ENCODE data around the gene MAGEB4.

DNA sequence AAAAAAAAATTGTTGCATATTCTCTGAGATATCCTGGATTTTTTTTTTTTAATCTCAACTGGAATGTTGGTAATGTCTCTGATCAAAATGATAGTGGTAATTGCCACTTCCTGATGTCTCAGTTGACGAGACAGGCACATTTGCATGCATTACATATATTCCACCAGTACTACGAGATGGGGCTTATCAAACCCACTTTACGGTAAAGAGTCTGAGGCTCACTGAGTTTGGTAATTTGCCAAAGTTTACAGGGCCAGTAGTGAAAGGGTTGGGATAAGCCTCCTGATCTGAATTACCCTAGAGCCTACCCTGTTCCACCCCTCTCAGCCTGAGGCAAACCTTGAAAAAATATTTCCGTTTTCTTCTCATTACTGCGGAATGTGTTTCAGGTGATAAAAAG, 21.1 kb upstream of the MAGEB4 start:
- TF ChIP-seq CTCF (conservative IDR thresholded peaks at IDR 0.05; ENCODE audit: low read depth in 2 of 2) (no peak), EZH2 (IDR thresholded peaks at IDR 0.05; ENCODE audit: low read depth, unreplicated experiment) (no peak), STAT1 (IDR thresholded peaks at IDR 0.05; ENCODE audit: unreplicated experiment) (no peak), CREB1 (CRISPR knock-in tag; IDR thresholded peaks at IDR 0.05; ENCODE audit: low read depth) (no peak), POLR2AphosphoS5 (IDR thresholded peaks at IDR 0.05; ENCODE audit: low read depth) (no peak), EZH2phosphoT487 (IDR thresholded peaks at IDR 0.05; ENCODE audit: unreplicated experiment) (no peak), ETS1 (IDR thresholded peaks at IDR 0.05) (no peak), ZNF462 (CRISPR knock-in tag; IDR thresholded peaks at IDR 0.05) (no peak), ZNF114 (CRISPR knock-in tag; IDR thresholded peaks at IDR 0.05) (no peak)
- TF ChIP-seq, protein P1, sequence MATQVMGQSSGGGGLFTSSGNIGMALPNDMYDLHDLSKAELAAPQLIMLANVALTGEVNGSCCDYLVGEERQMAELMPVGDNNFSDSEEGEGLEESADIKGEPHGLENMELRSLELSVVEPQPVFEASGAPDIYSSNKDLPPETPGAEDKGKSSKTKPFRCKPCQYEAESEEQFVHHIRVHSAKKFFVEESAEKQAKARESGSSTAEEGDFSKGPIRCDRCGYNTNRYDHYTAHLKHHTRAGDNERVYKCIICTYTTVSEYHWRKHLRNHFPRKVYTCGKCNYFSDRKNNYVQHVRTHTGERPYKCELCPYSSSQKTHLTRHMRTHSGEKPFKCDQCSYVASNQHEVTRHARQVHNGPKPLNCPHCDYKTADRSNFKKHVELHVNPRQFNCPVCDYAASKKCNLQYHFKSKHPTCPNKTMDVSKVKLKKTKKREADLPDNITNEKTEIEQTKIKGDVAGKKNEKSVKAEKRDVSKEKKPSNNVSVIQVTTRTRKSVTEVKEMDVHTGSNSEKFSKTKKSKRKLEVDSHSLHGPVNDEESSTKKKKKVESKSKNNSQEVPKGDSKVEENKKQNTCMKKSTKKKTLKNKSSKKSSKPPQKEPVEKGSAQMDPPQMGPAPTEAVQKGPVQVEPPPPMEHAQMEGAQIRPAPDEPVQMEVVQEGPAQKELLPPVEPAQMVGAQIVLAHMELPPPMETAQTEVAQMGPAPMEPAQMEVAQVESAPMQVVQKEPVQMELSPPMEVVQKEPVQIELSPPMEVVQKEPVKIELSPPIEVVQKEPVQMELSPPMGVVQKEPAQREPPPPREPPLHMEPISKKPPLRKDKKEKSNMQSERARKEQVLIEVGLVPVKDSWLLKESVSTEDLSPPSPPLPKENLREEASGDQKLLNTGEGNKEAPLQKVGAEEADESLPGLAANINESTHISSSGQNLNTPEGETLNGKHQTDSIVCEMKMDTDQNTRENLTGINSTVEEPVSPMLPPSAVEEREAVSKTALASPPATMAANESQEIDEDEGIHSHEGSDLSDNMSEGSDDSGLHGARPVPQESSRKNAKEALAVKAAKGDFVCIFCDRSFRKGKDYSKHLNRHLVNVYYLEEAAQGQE (IDR thresholded peaks at IDR 0.05; ENCODE audit: unreplicated experiment), result no peak

All from GM23338 (cell line).